B cell (primary cell): ENCODE measurements around the gene BCO2.

Experiments used
- EZH2 ChIP-seq: IDR thresholded peaks from 2 replicates; pipeline ENCODE4 v1.6.1; 2012; ENCODE audit warnings: borderline replicate concordance, low read depth, mild to moderate bottlenecking, moderate library complexity, low read length; ENCODE audit not compliant: insufficient read depth, poor library complexity, severe bottlenecking
- TF ChIP-seq, protein P1 (sequence below): fragments of 200-600 bp; IDR thresholded peaks from one replicate; pipeline ENCODE4 v1.8.0; 2022; ENCODE audit warnings: antibody characterized with exemption, mild to moderate bottlenecking

GRCh38 chr11:112200252-112200651 lies 24.9 kb downstream of the BCO2 start:
- TF ChIP-seq EZH2, result no peak
- TF ChIP-seq, protein P1, sequence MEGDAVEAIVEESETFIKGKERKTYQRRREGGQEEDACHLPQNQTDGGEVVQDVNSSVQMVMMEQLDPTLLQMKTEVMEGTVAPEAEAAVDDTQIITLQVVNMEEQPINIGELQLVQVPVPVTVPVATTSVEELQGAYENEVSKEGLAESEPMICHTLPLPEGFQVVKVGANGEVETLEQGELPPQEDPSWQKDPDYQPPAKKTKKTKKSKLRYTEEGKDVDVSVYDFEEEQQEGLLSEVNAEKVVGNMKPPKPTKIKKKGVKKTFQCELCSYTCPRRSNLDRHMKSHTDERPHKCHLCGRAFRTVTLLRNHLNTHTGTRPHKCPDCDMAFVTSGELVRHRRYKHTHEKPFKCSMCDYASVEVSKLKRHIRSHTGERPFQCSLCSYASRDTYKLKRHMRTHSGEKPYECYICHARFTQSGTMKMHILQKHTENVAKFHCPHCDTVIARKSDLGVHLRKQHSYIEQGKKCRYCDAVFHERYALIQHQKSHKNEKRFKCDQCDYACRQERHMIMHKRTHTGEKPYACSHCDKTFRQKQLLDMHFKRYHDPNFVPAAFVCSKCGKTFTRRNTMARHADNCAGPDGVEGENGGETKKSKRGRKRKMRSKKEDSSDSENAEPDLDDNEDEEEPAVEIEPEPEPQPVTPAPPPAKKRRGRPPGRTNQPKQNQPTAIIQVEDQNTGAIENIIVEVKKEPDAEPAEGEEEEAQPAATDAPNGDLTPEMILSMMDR, result no peak
